ENCODE data around the gene AHNAK2.

Gene AHNAK2

DNA sequence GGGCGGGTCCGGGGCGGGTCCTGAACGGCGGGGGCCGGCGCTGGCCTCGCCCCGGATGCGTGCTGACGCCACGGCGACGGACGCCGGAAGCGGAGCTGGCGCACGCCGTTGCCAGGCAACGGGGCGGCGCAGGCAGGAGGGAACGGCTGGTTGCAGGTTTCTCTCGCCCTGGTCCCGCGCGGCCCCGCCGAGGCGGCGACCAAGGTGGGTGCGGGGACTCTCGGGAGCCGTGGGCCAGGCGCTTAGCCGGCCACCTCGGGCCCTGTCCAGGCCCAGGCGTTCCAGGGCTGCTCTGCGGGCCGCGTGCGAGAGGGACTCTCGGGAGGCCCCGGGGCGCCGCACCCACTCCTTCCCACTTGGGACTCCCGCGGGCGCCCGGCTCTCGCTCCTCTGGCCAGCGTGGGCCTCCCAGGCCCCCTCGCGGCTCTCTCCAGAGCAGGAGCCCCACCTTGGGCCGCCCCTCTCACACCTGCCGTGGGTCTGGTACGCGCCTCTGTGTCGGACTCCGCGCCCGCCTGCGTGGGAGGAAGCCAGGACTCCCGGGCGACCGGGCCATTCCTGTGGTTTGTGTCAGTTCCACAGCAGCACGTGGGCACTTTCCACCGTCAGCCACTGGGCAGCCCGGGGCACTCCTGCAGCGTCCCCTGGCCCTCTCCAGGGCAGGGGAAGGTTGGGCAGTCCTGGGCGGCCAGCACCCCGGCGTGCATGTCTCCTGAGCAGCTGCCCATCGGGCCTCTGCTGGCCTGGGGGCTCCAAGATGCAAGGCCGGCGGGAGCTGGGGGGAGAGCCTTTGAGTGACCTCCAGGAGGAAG, 7.7 kb upstream of the AHNAK2 start, which contains the start of gene CLBA1 (continued):
- TF ChIP-seq FEZF1 (tag by site-specific recombination; IDR thresholded peaks at IDR 0.05) (no peak), ZNF274 (IDR thresholded peaks at IDR 0.05; ENCODE audit: low read length) (no peak), ZNF274 (tag by site-specific recombination; IDR thresholded peaks at IDR 0.05; ENCODE audit: borderline replicate concordance) (no peak), HOXC10 (CRISPR knock-in tag; IDR thresholded peaks at IDR 0.05) (no peak), ZNF211 (tag by site-specific recombination; IDR thresholded peaks at IDR 0.05; ENCODE audit: low read depth) (no peak), ZNF24 (tag by site-specific recombination; IDR thresholded peaks at IDR 0.05) (no peak), GFI1B (tag by site-specific recombination; IDR thresholded peaks at IDR 0.05) (no peak), TRIM28 (IDR thresholded peaks at IDR 0.05; ENCODE audit: borderline replicate concordance, low read length) (no peak), GLIS2 (tag by site-specific recombination; IDR thresholded peaks at IDR 0.05) (0 out of 2 replicates have a peak, but pooled peaks have one; percentile 14), ZSCAN23 (tag by site-specific recombination; IDR thresholded peaks at IDR 0.05) (no peak), TCF7L2 (IDR thresholded peaks at IDR 0.05; ENCODE audit: borderline replicate concordance, low read depth, low read length) (no peak), ZNF10 (tag by site-specific recombination; IDR thresholded peaks at IDR 0.05) (no peak), ZNF529 (tag by site-specific recombination; IDR thresholded peaks at IDR 0.05; ENCODE audit: insufficient replicate concordance) (no peak), ZNF747 (tag by site-specific recombination; IDR thresholded peaks at IDR 0.05) (no peak), ZNF335 (tag by site-specific recombination; conservative IDR thresholded peaks at IDR 0.05) (peak; percentile 89), KLF8 (tag by site-specific recombination; IDR thresholded peaks at IDR 0.05) (no peak), ZNF510 (tag by site-specific recombination; IDR thresholded peaks at IDR 0.05; ENCODE audit: insufficient replicate concordance) (no peak), ZNF223 (tag by site-specific recombination; IDR thresholded peaks at IDR 0.05) (no peak), OVOL3 (tag by site-specific recombination; IDR thresholded peaks at IDR 0.05) (no peak), KLF9 (tag by site-specific recombination; IDR thresholded peaks at IDR 0.05; ENCODE audit: low read depth) (peak; percentile 30; the same call in 1 of the 2 replicates), YY2 (tag by site-specific recombination; IDR thresholded peaks at IDR 0.05) (no peak)
- TF ChIP-seq, protein P1, sequence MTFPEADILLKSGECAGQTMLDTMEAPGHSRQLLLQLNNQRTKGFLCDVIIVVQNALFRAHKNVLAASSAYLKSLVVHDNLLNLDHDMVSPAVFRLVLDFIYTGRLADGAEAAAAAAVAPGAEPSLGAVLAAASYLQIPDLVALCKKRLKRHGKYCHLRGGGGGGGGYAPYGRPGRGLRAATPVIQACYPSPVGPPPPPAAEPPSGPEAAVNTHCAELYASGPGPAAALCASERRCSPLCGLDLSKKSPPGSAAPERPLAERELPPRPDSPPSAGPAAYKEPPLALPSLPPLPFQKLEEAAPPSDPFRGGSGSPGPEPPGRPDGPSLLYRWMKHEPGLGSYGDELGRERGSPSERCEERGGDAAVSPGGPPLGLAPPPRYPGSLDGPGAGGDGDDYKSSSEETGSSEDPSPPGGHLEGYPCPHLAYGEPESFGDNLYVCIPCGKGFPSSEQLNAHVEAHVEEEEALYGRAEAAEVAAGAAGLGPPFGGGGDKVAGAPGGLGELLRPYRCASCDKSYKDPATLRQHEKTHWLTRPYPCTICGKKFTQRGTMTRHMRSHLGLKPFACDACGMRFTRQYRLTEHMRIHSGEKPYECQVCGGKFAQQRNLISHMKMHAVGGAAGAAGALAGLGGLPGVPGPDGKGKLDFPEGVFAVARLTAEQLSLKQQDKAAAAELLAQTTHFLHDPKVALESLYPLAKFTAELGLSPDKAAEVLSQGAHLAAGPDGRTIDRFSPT (tag by site-specific recombination; IDR thresholded peaks at IDR 0.05) = no peak
- TF ChIP-seq, protein P2, sequence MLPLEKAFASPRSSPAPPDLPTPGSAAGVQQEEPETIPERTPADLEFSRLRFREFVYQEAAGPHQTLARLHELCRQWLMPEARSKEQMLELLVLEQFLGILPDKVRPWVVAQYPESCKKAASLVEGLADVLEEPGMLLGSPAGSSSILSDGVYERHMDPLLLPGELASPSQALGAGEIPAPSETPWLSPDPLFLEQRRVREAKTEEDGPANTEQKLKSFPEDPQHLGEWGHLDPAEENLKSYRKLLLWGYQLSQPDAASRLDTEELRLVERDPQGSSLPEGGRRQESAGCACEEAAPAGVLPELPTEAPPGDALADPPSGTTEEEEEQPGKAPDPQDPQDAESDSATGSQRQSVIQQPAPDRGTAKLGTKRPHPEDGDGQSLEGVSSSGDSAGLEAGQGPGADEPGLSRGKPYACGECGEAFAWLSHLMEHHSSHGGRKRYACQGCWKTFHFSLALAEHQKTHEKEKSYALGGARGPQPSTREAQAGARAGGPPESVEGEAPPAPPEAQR (tag by site-specific recombination; IDR thresholded peaks at IDR 0.05) = no peak
- TF ChIP-seq, protein P3, sequence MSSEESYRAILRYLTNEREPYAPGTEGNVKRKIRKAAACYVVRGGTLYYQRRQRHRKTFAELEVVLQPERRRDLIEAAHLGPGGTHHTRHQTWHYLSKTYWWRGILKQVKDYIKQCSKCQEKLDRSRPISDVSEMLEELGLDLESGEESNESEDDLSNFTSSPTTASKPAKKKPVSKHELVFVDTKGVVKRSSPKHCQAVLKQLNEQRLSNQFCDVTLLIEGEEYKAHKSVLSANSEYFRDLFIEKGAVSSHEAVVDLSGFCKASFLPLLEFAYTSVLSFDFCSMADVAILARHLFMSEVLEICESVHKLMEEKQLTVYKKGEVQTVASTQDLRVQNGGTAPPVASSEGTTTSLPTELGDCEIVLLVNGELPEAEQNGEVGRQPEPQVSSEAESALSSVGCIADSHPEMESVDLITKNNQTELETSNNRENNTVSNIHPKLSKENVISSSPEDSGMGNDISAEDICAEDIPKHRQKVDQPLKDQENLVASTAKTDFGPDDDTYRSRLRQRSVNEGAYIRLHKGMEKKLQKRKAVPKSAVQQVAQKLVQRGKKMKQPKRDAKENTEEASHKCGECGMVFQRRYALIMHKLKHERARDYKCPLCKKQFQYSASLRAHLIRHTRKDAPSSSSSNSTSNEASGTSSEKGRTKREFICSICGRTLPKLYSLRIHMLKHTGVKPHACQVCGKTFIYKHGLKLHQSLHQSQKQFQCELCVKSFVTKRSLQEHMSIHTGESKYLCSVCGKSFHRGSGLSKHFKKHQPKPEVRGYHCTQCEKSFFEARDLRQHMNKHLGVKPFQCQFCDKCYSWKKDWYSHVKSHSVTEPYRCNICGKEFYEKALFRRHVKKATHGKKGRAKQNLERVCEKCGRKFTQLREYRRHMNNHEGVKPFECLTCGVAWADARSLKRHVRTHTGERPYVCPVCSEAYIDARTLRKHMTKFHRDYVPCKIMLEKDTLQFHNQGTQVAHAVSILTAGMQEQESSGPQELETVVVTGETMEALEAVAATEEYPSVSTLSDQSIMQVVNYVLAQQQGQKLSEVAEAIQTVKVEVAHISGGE (tag by site-specific recombination; conservative IDR thresholded peaks at IDR 0.05; ENCODE audit: low read depth) = no peak; the same call in 1 of the 2 replicates
- TF ChIP-seq, protein P4, sequence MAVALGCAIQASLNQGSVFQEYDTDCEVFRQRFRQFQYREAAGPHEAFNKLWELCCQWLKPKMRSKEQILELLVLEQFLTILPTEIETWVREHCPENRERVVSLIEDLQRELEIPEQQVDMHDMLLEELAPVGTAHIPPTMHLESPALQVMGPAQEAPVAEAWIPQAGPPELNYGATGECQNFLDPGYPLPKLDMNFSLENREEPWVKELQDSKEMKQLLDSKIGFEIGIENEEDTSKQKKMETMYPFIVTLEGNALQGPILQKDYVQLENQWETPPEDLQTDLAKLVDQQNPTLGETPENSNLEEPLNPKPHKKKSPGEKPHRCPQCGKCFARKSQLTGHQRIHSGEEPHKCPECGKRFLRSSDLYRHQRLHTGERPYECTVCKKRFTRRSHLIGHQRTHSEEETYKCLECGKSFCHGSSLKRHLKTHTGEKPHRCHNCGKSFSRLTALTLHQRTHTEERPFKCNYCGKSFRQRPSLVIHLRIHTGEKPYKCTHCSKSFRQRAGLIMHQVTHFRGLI (tag by site-specific recombination; IDR thresholded peaks at IDR 0.05) = no peak
- TF ChIP-seq, protein P5, sequence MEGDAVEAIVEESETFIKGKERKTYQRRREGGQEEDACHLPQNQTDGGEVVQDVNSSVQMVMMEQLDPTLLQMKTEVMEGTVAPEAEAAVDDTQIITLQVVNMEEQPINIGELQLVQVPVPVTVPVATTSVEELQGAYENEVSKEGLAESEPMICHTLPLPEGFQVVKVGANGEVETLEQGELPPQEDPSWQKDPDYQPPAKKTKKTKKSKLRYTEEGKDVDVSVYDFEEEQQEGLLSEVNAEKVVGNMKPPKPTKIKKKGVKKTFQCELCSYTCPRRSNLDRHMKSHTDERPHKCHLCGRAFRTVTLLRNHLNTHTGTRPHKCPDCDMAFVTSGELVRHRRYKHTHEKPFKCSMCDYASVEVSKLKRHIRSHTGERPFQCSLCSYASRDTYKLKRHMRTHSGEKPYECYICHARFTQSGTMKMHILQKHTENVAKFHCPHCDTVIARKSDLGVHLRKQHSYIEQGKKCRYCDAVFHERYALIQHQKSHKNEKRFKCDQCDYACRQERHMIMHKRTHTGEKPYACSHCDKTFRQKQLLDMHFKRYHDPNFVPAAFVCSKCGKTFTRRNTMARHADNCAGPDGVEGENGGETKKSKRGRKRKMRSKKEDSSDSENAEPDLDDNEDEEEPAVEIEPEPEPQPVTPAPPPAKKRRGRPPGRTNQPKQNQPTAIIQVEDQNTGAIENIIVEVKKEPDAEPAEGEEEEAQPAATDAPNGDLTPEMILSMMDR (tag by site-specific recombination; IDR thresholded peaks at IDR 0.05) = no peak

Data from HEK293 (cell line).